SK-N-MC (cell line): ENCODE measurements around the gene NAALAD2.
"Not testable (repeated sequence)": the region's sequence is repeated elsewhere in the genome, so short reads cannot be mapped to it uniquely, and the experiment has no call there.

Experiments used
- DNase-seq: peaks from one replicate; pipeline ENCODE4 v3.0.0-alpha.2; 2011; ENCODE audit warnings: low read depth, low spot score
- H3K27ac ChIP-seq: fragments of 200-600 bp; sonication (generic); 2 replicates; pipeline ENCODE4 v1.5.1; 2016; ENCODE audit warnings: mixed run types
- H3K36me3 ChIP-seq: fragments of 200-600 bp; sonication (generic); 2 replicates; pipeline ENCODE4 v1.6.1; 2017; ENCODE audit warnings: antibody characterized with exemption, low read length, mixed read lengths; ENCODE audit not compliant: insufficient read depth
- H3K4me3 ChIP-seq: fragments of 200-600 bp; sonication (generic); 2 replicates; pipeline ENCODE4 v1.5.1; 2016
- H3K9ac ChIP-seq: fragments of 200-600 bp; sonication (generic); 2 replicates; pipeline ENCODE4 v1.8.0; 2017; ENCODE audit warnings: mixed run types, mixed read lengths; ENCODE audit not compliant: insufficient read length
- H3K9me3 ChIP-seq: fragments of 200-600 bp; sonication (generic); 2 replicates; pipeline ENCODE4 v1.6.1; 2017; ENCODE audit warnings: low read depth, mild to moderate bottlenecking, antibody characterized with exemption, low read length, moderate library complexity, mixed read lengths
- EZH2 ChIP-seq: fragments of 200-600 bp; sonication (generic); IDR thresholded peaks from one replicate; pipeline ENCODE4 v1.6.1; 2017; ENCODE audit warnings: antibody characterized with exemption
- FOXP2 ChIP-seq: optimal IDR thresholded peaks from 2 replicates; pipeline ENCODE3; 2011; ENCODE audit warnings: mild to moderate bottlenecking, moderate library complexity; ENCODE audit not compliant: insufficient read depth; ENCODE audit errors: extremely low read length, control extremely low read depth
- POLR2AphosphoS5 ChIP-seq: IDR thresholded peaks from 2 replicates; pipeline ENCODE4 v1.6.1; 2012; ENCODE audit warnings: mild to moderate bottlenecking, low read depth, low read length, borderline replicate concordance

Gene NAALAD2

GRCh38 chr11:90124946-90125345 is 9.5 kb upstream of the NAALAD2 start:
- H3K27ac ChIP-seq: no peak overlapping the region
- H3K4me3 ChIP-seq: no peak overlapping the region
- DNase-seq: no peak
- H3K9me3 ChIP-seq: no peaks in the 10 kb centered on the region
- no peak overlapping the region for H3K9ac ChIP-seq
- no peaks in the 10 kb centered on the region for H3K36me3 ChIP-seq
- TF ChIP-seq EZH2: no peak
- TF ChIP-seq FOXP2: no peak
- TF ChIP-seq POLR2AphosphoS5: no peak

- TF ChIP-seq FOXP2: no peak
- TF ChIP-seq EZH2: no peak
- TF ChIP-seq POLR2AphosphoS5: no peak
- Histone ChIP-seq H3K36me3 (0 out of 2 replicates have a peak, but pooled peaks cover under 1% of the 10 kb centered on the region), H3K9ac (peak overlapping the region; percentile 81), H3K9me3 (no peaks in the 10 kb centered on the region), H3K4me3 (peak overlapping the region; percentile 82), H3K27ac (peak overlapping the region; percentile 54)
- no peak for DNase-seq
Measured at GRCh38 chr11:90133560-90134477, 644 bp upstream of the NAALAD2 start.

GRCh38 chr11:90135016-90135415 is 553 bp downstream of the NAALAD2 start:
- peak overlapping the region; percentile 81 for H3K9ac ChIP-seq
- no peaks in the 10 kb centered on the region for H3K9me3 ChIP-seq
- no peak for TF ChIP-seq EZH2
- no peak for TF ChIP-seq POLR2AphosphoS5
- no peak for TF ChIP-seq FOXP2
- DNase-seq: no peak
- peak overlapping the region; percentile 82 for H3K4me3 ChIP-seq
- 0 out of 2 replicates have a peak, but pooled peaks cover 9% of the 10 kb centered on the region for H3K36me3 ChIP-seq
- peak overlapping the region; percentile 11; the same call in 1 of the 2 replicates for H3K27ac ChIP-seq

GRCh38 chr11:90148900-90149299 is 14.4 kb downstream of the NAALAD2 start:
- Histone ChIP-seq H3K27ac (no peak overlapping the region), H3K9ac (no peak overlapping the region), H3K4me3 (no peak overlapping the region), H3K36me3 (peaks cover 19% of the 10 kb centered on the region), H3K9me3 (no peaks in the 10 kb centered on the region)
- no peak for TF ChIP-seq FOXP2
- DNase-seq: no peak

- H3K36me3 ChIP-seq: peaks cover 19% of the 10 kb centered on the region
Measured at GRCh38 chr11:90166982-90167573, 32.6 kb downstream of the NAALAD2 start.

GRCh38 chr11:90167704-90168103 is 33.2 kb downstream of the NAALAD2 start:
- H3K36me3 ChIP-seq: peaks cover 19% of the 10 kb centered on the region
- not testable (repeated sequence) for H3K27ac ChIP-seq, H3K9me3 ChIP-seq, H3K4me3 ChIP-seq, H3K9ac ChIP-seq, DNase-seq

More at GRCh38 chr11:90166982-90167573, 32.6 kb downstream of the NAALAD2 start:
- DNase-seq, H3K27ac ChIP-seq, H3K4me3 ChIP-seq, H3K9ac ChIP-seq, H3K9me3 ChIP-seq: not testable (repeated sequence)

- Histone ChIP-seq H3K4me3 (no peak overlapping the region), H3K36me3 (peaks cover 16% of the 10 kb centered on the region), H3K27ac (no peak overlapping the region), H3K9ac (no peak overlapping the region), H3K9me3 (no peaks in the 10 kb centered on the region)
- no peak for DNase-seq
- TF ChIP-seq FOXP2 (no peak), EZH2 (no peak), POLR2AphosphoS5 (no peak)
Measured at GRCh38 chr11:90168571-90168970, 34.1 kb downstream of the NAALAD2 start.

GRCh38 chr11:90171359-90171758 is 36.9 kb downstream of the NAALAD2 start:
- TF ChIP-seq EZH2 (no peak), FOXP2 (no peak), POLR2AphosphoS5 (no peak)

More at GRCh38 chr11:90171359-90171758, 36.9 kb downstream of the NAALAD2 start:
- no peak for DNase-seq
- no peaks in the 10 kb centered on the region for H3K9me3 ChIP-seq
- H3K4me3 ChIP-seq: no peak overlapping the region
- H3K9ac ChIP-seq: no peak overlapping the region
- no peak overlapping the region for H3K27ac ChIP-seq
- peaks cover 5% of the 10 kb centered on the region; the same call in 1 of the 2 replicates for H3K36me3 ChIP-seq
